Transverse colon (tissue), 3 donors: ENCODE measurements around the gene ENOX1.

Experiments
- EP300 ChIP-seq: sonication (generic); formaldehyde crosslinking; IDR thresholded peaks from one replicate; pipeline ENCODE4 v1.6.1; 2017; ENCODE audit warnings: antibody characterized with exemption, low read depth
- TF ChIP-seq, protein P1 (sequence below), 5 experiments: fragments of 200-600 bp in 3 of 5; fragments of 450-650 bp in 2 of 5; sonication (generic) in 3 of 5; IDR thresholded peaks; 1 replicate in 2 of 5; 2 replicates in 3 of 5; pipeline ENCODE4 v1.5.1; 2016 to 2017; ENCODE audit warnings: antibody characterized with exemption in 5 of 5, inconsistent platforms in 3 of 5, mild to moderate bottlenecking in 2 of 5, moderate library complexity in 1 of 5

DNA sequence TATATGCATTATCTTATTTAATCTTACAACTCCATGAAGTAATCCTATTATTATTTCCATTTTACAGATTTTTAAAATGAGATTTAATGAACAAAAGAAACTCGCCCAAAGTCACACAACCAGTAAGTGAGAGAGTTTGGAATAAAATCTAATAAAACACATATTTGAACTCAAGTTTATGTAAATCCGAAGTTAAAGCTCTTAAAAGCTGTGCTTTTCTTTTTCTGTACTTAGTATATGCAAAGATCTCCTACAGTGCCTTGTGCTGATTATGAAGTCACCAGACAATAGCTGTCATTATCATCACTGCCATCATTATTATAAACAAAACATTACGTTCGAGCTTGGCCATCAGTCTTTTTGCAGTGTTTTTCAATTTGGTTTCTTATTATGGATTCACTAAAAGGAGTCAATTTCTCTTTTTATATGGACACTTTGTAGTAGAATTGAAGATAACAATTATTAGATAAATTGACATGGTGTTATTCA, 29.7 kb upstream of the ENOX1 start:
- TF ChIP-seq, protein P1, sequence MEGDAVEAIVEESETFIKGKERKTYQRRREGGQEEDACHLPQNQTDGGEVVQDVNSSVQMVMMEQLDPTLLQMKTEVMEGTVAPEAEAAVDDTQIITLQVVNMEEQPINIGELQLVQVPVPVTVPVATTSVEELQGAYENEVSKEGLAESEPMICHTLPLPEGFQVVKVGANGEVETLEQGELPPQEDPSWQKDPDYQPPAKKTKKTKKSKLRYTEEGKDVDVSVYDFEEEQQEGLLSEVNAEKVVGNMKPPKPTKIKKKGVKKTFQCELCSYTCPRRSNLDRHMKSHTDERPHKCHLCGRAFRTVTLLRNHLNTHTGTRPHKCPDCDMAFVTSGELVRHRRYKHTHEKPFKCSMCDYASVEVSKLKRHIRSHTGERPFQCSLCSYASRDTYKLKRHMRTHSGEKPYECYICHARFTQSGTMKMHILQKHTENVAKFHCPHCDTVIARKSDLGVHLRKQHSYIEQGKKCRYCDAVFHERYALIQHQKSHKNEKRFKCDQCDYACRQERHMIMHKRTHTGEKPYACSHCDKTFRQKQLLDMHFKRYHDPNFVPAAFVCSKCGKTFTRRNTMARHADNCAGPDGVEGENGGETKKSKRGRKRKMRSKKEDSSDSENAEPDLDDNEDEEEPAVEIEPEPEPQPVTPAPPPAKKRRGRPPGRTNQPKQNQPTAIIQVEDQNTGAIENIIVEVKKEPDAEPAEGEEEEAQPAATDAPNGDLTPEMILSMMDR (IDR thresholded peaks at IDR 0.05): no peak
- TF ChIP-seq EP300: no peak
